K562 (cell line): ENCODE measurements around the gene TPCN1. TPM values are rescaled to one million over a fixed set of nuclear protein-coding genes. Genes with fewer than 3 reads are reported as not detected.

Experiments
- ATAC-seq: fragments of 200-7000 bp; cut with Tn5 transposase; 3 replicates; pipeline ENCODE4 v1.9.1; 2020; ENCODE audit warnings: moderate library complexity
- BruUV-seq: library from RNA; stranded (reverse); fragments of 400-500 nt; replicated peaks from 2 replicates; lab custom pipeline; 2021; lab: Mats Ljungman, UMichigan
- CTCF ChIA-PET: fragments of 300-600 bp; formaldehyde crosslinking; extraction: SDS; loops from one replicate; lab custom pipeline; 2021; ENCODE audit warnings: low intra/inter-chr PET ratio; lab: Yijun Ruan, JAX
- POLR2A ChIA-PET: fragments of 300-600, 350-650 bp; sonication (Branson Sonifier 250); formaldehyde crosslinking; extraction: SDS; loops from one replicate; lab custom pipeline; 2021; ENCODE audit warnings: antibody characterized with exemption, inconsistent platforms; lab: Yijun Ruan, JAX
- DNase-seq, 4 experiments: peaks; one replicate each; pipeline versions ENCODE4 v3.0.0 to v3.0.0-alpha.2; 2011 to 2018; ENCODE audit warnings: low spot score in 3 of 4, mixed read lengths in 3 of 4; ENCODE audit errors: extremely low read depth in 1 of 4
- FAIRE-seq: peaks from 2 replicates; lab custom pipeline; 2011; peaks lifted over from hg19 to GRCh38; lab: Jason Lieb, UNC
- H2AFZ ChIP-seq: 2 replicates; pipeline ENCODE4 v1.6.0; 2011; ENCODE audit warnings: low read depth, low read length, control low read depth, inconsistent platforms
- H3K27ac ChIP-seq: fragments of 200-600 bp; 3 replicates; pipeline ENCODE4 v1.8.0; 2011; ENCODE audit warnings: low read depth, mild to moderate bottlenecking, control low read depth, inconsistent platforms, low read length, moderate library complexity, mixed read lengths; ENCODE audit errors: extremely low read depth
- H3K27me3 ChIP-seq, 2 experiments: fragments of 300-600 bp in 1 of 2; 2 replicates in 1 of 2; 3 replicates in 1 of 2; pipeline versions ENCODE4 v1.6.0 to v1.8.0; 2011; ENCODE audit warnings: inconsistent platforms in 2 of 2, low read length in 2 of 2, mild to moderate bottlenecking in 1 of 2, mixed read lengths in 1 of 2, moderate library complexity in 1 of 2; ENCODE audit not compliant: control insufficient read depth in 2 of 2, insufficient read depth in 2 of 2
- H3K36me3 ChIP-seq: fragments of 300-600 bp; 3 replicates; pipeline ENCODE4 v1.8.0; 2011; ENCODE audit warnings: mild to moderate bottlenecking, low read length, inconsistent platforms; ENCODE audit not compliant: control insufficient read depth, insufficient read depth
- H3K4me1 ChIP-seq, 2 experiments: fragments of 200-600 bp in 1 of 2; replicated peaks in 1 of 2; 2 replicates in 1 of 2; 3 replicates in 1 of 2; pipeline versions ENCODE4 v1.5.1 to v1.8.0; 2011; ENCODE audit warnings: inconsistent platforms in 2 of 2, low read length in 2 of 2, mild to moderate bottlenecking in 1 of 2, mixed read lengths in 1 of 2, moderate library complexity in 1 of 2; ENCODE audit not compliant: control insufficient read depth in 2 of 2, insufficient read depth in 2 of 2
- H3K4me2 ChIP-seq: 2 replicates; pipeline ENCODE4 v1.6.1; 2011; ENCODE audit warnings: low read length, control low read depth, inconsistent platforms, mixed read lengths; ENCODE audit not compliant: insufficient read depth
- H3K4me3 ChIP-seq: fragments of 200-600 bp; sonication (generic), shearing (Covaris generic); 2 replicates; pipeline ENCODE4 v1.5.1; 2016; ENCODE audit warnings: control low read depth, inconsistent platforms
- H3K79me2 ChIP-seq: fragments of 200-600 bp; 3 replicates; pipeline ENCODE4 v1.8.0; 2011; ENCODE audit warnings: low read length, inconsistent platforms; ENCODE audit not compliant: control insufficient read depth, insufficient read depth
- H3K9ac ChIP-seq, 2 experiments: 2 replicates each; pipeline versions ENCODE4 v1.6.0 to v1.6.1; 2011; ENCODE audit warnings: low read depth in 2 of 2, low read length in 2 of 2, control low read depth in 1 of 2, inconsistent platforms in 1 of 2, mild to moderate bottlenecking in 1 of 2, mixed read lengths in 1 of 2; ENCODE audit not compliant: insufficient read depth in 1 of 2
- H3K9me1 ChIP-seq: one replicate; pipeline ENCODE4 v1.6.0; 2011; ENCODE audit warnings: inconsistent platforms, mild to moderate bottlenecking, low read length, moderate library complexity; ENCODE audit not compliant: control insufficient read depth, insufficient read depth
- H3K9me3 ChIP-seq: replicated peaks from 2 replicates; pipeline ENCODE4 v1.5.1; 2011; ENCODE audit warnings: low read depth, low read length, inconsistent platforms; ENCODE audit not compliant: control insufficient read depth, insufficient read depth
- H4K20me1 ChIP-seq: replicated peaks from 2 replicates; pipeline ENCODE4 v1.6.1; 2011; ENCODE audit warnings: low read length, inconsistent platforms, mixed read lengths; ENCODE audit not compliant: control insufficient read depth, insufficient read depth
- BCOR ChIP-seq: fragments of 450-650 bp; IDR thresholded peaks from 2 replicates; pipeline ENCODE4 v1.6.1; 2016
- DMBX1 ChIP-seq: fragments of 250-450 bp; sonication (Bioruptor Pico); IDR thresholded peaks from 2 replicates; pipeline ENCODE4 v1.8.0; 2022; ENCODE audit warnings: inconsistent platforms, mild to moderate bottlenecking, moderate library complexity, borderline replicate concordance
- GABPB2 ChIP-seq: fragments of 250-450 bp; sonication (Bioruptor Pico); conservative IDR thresholded peaks from 2 replicates; pipeline ENCODE4 v1.5.1; 2021; ENCODE audit warnings: mild to moderate bottlenecking
- HMGN3 ChIP-seq: IDR thresholded peaks from 2 replicates; pipeline ENCODE4 v1.6.1; 2011; ENCODE audit warnings: borderline replicate concordance, low read depth, mild to moderate bottlenecking, mixed read lengths, low read length; ENCODE audit not compliant: insufficient read length; ENCODE audit errors: extremely low read depth
- MAFF ChIP-seq: IDR thresholded peaks from 2 replicates; pipeline ENCODE4 v1.6.1; 2012; ENCODE audit warnings: low read length, improper control_type of control experiment
- NFE2 ChIP-seq: IDR thresholded peaks from 2 replicates; pipeline ENCODE4 v1.6.1; 2014; ENCODE audit warnings: antibody characterized with exemption, low read depth
- POLR2B ChIP-seq: fragments of 450-650 bp; IDR thresholded peaks from 2 replicates; pipeline ENCODE4 v1.6.1; 2018; ENCODE audit warnings: low read depth; ENCODE audit not compliant: partially characterized antibody
- RCOR1 ChIP-seq, 2 experiments: IDR thresholded peaks; 2 replicates each; pipeline ENCODE4 v1.6.1; 2012; ENCODE audit warnings: low read depth in 2 of 2, low read length in 2 of 2, borderline replicate concordance in 1 of 2, improper control_type of control experiment in 1 of 2
- SIN3B ChIP-seq: fragments of 450-650 bp; IDR thresholded peaks from 2 replicates; pipeline ENCODE4 v1.6.1; 2017; ENCODE audit warnings: low read depth, mild to moderate bottlenecking, moderate library complexity
- SMAD3 ChIP-seq: fragments of 450-650 bp; formaldehyde crosslinking; conservative IDR thresholded peaks from 2 replicates; pipeline ENCODE4 v1.4.0; 2020; ENCODE audit warnings: mild to moderate bottlenecking
- SRSF1 ChIP-seq: fragments of 200-400 bp; formaldehyde crosslinking; IDR thresholded peaks from 2 replicates; pipeline ENCODE4 v1.6.1; 2017; ENCODE audit warnings: mild to moderate bottlenecking, low read depth, low read length, moderate library complexity
- TEAD4 ChIP-seq, 2 experiments: sonication (generic) in 1 of 2; formaldehyde crosslinking in 1 of 2; IDR thresholded peaks; 2 replicates each; pipeline versions ENCODE4 v1.6.1 to v1.8.0; 2012 to 2022; ENCODE audit warnings: borderline replicate concordance in 1 of 2, inconsistent platforms in 1 of 2, low read length in 1 of 2, mild to moderate bottlenecking in 1 of 2, missing genetic modification reagents in 1 of 2
- YY1 ChIP-seq, 3 experiments: IDR thresholded peaks; 2 replicates each; pipeline ENCODE4 v1.6.1; 2011; ENCODE audit warnings: low read length in 2 of 3, mild to moderate bottlenecking in 2 of 3, moderate library complexity in 2 of 3, borderline replicate concordance in 1 of 3, control low read depth in 1 of 3, low read depth in 1 of 3; ENCODE audit not compliant: insufficient read depth in 3 of 3, insufficient replicate concordance in 2 of 3, control insufficient read depth in 1 of 3, insufficient read length in 1 of 3; ENCODE audit errors: extremely low read depth in 1 of 3
- ZBTB1 ChIP-seq: sonication (generic); formaldehyde crosslinking; IDR thresholded peaks from 2 replicates; pipeline ENCODE4 v1.8.1; 2023; ENCODE audit warnings: missing genetic modification reagents, low read depth, mild to moderate bottlenecking, borderline replicate concordance
- ZKSCAN8 ChIP-seq: fragments of 200-800 bp; sonication (Bioruptor generic); IDR thresholded peaks from 2 replicates; pipeline ENCODE4 v1.6.1; 2016; ENCODE audit warnings: missing genetic modification characterization, missing compliant biosample characterization
- WGBS: fragments of 100-300 bp; shearing (Covaris generic); methylation state at CpG from one replicate; pipeline ENCODE4 v1.1.6; 2016; ENCODE audit warnings: low coverage, mixed read lengths; ENCODE audit not compliant: insufficient coverage; ENCODE audit errors: missing lambda C conversion rate; 5-methylcytosine and 5-hydroxymethylcytosine counted together
- in situ Hi-C: fragments of 300-500 bp; cut with MboI; formaldehyde crosslinking; loops from 4 replicates; pipeline ENCODE4 v1.15.0; 2018; ENCODE audit warnings: inconsistent platforms, mixed read lengths
- intact Hi-C: fragments of 100-400 bp; cut with micrococcal nuclease; formaldehyde crosslinking; loops from 2 replicates; pipeline ENCODE4 v1.14.2; 2022
- polyA plus RNA-seq, 8 experiments: library from polyadenylated mRNA; depleted of rRNA in 4 of 8; stranded (reverse) in 5 of 8; unstranded in 3 of 8; fragments of >200 nt; fragmentation: Nextera tagmentation in 2 of 8; fragmentation: Illumina TruSeq in 1 of 8; extraction: Ambion mirVana in 2 of 8; extraction: Trizol in 1 of 8; gene quantifications; 2 replicates each; pipeline versions ENCODE4 v1.2.1 to v1.2.3, GENCODE V29; 2011 to 2014; ENCODE audit warnings: inconsistent platforms in 1 of 8, missing spikeins in 1 of 8
- total RNA-seq, 7 experiments: library from RNA; depleted of rRNA in 6 of 7; stranded (reverse); fragments of >200 nt in 6 of 7; fragmentation: Illumina TruSeq in 2 of 7; extraction: Trizol in 2 of 7; gene quantifications; 2 replicates each; pipeline versions ENCODE4 v1.2.1 to v1.2.3, GENCODE V29; 2011 to 2021; ENCODE audit warnings: low replicate concordance in 1 of 7
- TF ChIP-seq, protein P1 (sequence below): fragments of 450-650 bp; formaldehyde crosslinking; IDR thresholded peaks from 2 replicates; pipeline ENCODE4 v1.4.0; 2022; ENCODE audit warnings: mild to moderate bottlenecking, moderate library complexity
- TF ChIP-seq, protein P2 (sequence below): fragments of 250-450 bp; sonication (Bioruptor Pico); IDR thresholded peaks from 2 replicates; pipeline ENCODE4 v1.5.0; 2022; ENCODE audit warnings: mild to moderate bottlenecking

Gene TPCN1
- total and polyA plus RNA-seq, 9 of the 15 experiments (the other 6 are each of a cell fraction or from before 2014, with no cell fraction given): 0.80 to 23.8 (median 7.4) TPM

DNA sequence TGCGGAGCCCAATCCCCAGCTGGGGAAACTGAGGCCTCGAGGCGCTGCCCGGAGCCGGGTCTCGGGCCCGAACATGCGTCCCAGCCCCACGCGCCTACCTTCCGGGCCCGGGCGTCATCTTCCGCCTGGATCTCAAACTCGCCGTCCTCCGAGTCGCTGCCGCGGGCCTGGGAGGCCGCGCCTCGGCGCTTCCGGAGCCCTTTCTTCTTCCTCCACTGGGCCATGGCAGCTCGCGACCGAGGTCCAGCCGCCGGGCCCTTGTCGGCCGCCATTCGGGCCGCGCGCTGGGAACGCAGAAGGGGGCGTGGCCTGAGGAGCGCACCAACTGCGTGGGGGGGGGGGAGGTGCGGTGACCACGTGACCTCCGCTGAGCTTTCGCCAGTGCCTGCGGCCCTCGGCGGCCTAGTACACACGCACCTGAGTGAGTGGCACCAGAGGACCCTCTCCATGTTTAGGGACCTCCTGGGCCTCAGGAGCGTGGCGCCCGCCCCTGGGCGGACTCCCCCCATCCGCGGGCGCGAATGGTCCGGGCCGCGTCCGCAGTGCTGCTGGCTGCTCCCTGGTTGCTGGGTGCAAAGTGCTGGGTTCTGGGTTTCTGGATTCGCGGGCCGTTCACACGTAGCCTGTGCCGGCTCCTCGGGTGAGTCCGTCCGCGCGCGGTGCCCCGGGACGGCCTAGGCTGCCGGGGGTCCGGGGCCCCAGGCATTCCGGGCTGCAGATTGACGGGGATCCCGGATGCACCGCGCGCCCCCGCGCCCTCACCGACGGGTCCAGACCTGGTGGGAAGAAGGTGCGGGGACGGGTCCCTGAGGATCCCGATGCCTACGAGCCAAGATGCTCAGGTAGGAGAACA is 35.9 kb upstream of the TPCN1 start, which contains the start of the genes DDX54 and RITA1:
Gene DDX54 (minus strand): TSS at position 299 of the 853 bp plus-strand sequence. CDS start 27 bp downstream, at position 272.
Gene RITA1 (plus strand): TSS at position 542 of the 853 bp plus-strand sequence. CDS start 1,026 bp downstream, outside the sequence.
- Histone ChIP-seq H3K9me3 (no peaks in the 10 kb centered on the region), H3K4me3 (peak within 1 kb of the TSS; percentile 91), H3K36me3 (peaks cover 58% of the 10 kb centered on the region), H3K4me1 (peaks cover 27 to 40% of the 10 kb centered on the region in 2 experiments; a peak in 4 of 5 replicates), H3K27me3 (no peaks in the 10 kb centered on the region), H3K79me2 (peaks cover 76% of the 10 kb centered on the region), H3K9ac (peak within 1 kb of the TSS; percentile 96 to 100), H3K4me2 (peak within 1 kb of the TSS; percentile 84), H3K27ac (peak within 1 kb of the TSS; percentile 97), H4K20me1 (peaks cover 3% of the 10 kb centered on the region; the same call in 1 of the 2 replicates), H2AFZ (peak within 1 kb of the TSS; percentile 97), H3K9me1 (no peaks in the 10 kb centered on the region)
- ATAC-seq (peak; percentile 80), DNase-seq (peak; percentile 77 to 87 (median 80)), FAIRE-seq (no peak)
- CTCF ChIA-PET: no interaction called here
- in situ Hi-C loops (loop anchor here (25.0 kb wide), 1 partner anchor 227 kb away; the partner anchor contains the start of genes SDS and SDSL), intact Hi-C loops (no loop called here)
- POLR2A ChIA-PET: interaction anchor here (0.6 to 1.5 kb wide), 5 partner anchors 48 to 931 kb away, joined by 3 read pairs; no protein-coding TSS in a partner anchor
- BruUV-seq: no TSS peak
- WGBS: 0% methylated on average over 71 of the region's 89 CpGs
- TF ChIP-seq RCOR1 (IDR thresholded peaks at IDR 0.05; ENCODE audit: borderline replicate concordance in 1 of 2, low read depth in 2 of 2, low read length in 2 of 2) (no peak), BCOR (peak; percentile 28; the same call in 1 of the 2 replicates), MAFF (peak; percentile 35; the same call in 1 of the 2 replicates), ZKSCAN8 (CRISPR knock-in tag) (no peak), HMGN3 (peak; percentile 83), ZBTB1 (CRISPR knock-in tag) (peak; percentile 74; the same call in 1 of the 2 replicates), POLR2B (peak; percentile 80), GABPB2 (CRISPR knock-in tag) (no peak), YY1 (IDR thresholded peaks at IDR 0.05; ENCODE audit: borderline replicate concordance in 1 of 3, control insufficient read depth in 1 of 3, extremely low read depth in 1 of 3, insufficient read depth in 3 of 3, insufficient read length in 1 of 3, insufficient replicate concordance in 2 of 3, low read depth in 1 of 3, low read length in 2 of 3) (peak; percentile 79 to 95 (median 91)), SRSF1 (0 out of 2 replicates have a peak, but pooled peaks have one; percentile 81), SMAD3 (peak; percentile 9; the same call in 1 of the 2 replicates), DMBX1 (CRISPR knock-in tag) (0 out of 2 replicates have a peak, but pooled peaks have one; percentile 0), SIN3B (peak; percentile 63), TEAD4 (IDR thresholded peaks at IDR 0.05; ENCODE audit: low read length) (no peak), TEAD4 (CRISPR knock-in tag; IDR thresholded peaks at IDR 0.05; ENCODE audit: borderline replicate concordance) (peak; percentile 74; the same call in 1 of the 2 replicates), NFE2 (no peak)
- TF ChIP-seq, protein P1, sequence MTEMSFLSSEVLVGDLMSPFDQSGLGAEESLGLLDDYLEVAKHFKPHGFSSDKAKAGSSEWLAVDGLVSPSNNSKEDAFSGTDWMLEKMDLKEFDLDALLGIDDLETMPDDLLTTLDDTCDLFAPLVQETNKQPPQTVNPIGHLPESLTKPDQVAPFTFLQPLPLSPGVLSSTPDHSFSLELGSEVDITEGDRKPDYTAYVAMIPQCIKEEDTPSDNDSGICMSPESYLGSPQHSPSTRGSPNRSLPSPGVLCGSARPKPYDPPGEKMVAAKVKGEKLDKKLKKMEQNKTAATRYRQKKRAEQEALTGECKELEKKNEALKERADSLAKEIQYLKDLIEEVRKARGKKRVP (CRISPR knock-in tag): 0 out of 2 replicates have a peak, but pooled peaks have one; percentile 33
- TF ChIP-seq, protein P2, sequence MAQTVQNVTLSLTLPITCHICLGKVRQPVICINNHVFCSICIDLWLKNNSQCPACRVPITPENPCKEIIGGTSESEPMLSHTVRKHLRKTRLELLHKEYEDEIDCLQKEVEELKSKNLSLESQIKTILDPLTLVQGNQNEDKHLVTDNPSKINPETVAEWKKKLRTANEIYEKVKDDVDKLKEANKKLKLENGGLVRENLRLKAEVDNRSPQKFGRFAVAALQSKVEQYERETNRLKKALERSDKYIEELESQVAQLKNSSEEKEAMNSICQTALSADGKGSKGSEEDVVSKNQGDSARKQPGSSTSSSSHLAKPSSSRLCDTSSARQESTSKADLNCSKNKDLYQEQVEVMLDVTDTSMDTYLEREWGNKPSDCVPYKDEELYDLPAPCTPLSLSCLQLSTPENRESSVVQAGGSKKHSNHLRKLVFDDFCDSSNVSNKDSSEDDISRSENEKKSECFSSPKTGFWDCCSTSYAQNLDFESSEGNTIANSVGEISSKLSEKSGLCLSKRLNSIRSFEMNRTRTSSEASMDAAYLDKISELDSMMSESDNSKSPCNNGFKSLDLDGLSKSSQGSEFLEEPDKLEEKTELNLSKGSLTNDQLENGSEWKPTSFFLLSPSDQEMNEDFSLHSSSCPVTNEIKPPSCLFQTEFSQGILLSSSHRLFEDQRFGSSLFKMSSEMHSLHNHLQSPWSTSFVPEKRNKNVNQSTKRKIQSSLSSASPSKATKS (CRISPR knock-in tag): no peak
